HL-60 (cell line): Measurements from ENCODE around the gene KCNT1.

ENCODE experiments used
- CTCF ChIP-seq: IDR thresholded peaks from one replicate; pipeline ENCODE4 v1.5.1; 2011; ENCODE audit warnings: low read length, control low read depth, inconsistent platforms; ENCODE audit not compliant: insufficient read depth
- GABPA ChIP-seq: IDR thresholded peaks from 2 replicates; pipeline ENCODE4 v1.6.1; 2012; ENCODE audit warnings: low read depth
- POLR2AphosphoS5 ChIP-seq: IDR thresholded peaks from 2 replicates; pipeline ENCODE4 v1.6.1; 2012; ENCODE audit warnings: low read depth
- REST ChIP-seq: IDR thresholded peaks from 2 replicates; pipeline ENCODE4 v1.6.1; 2012; ENCODE audit warnings: low read depth; ENCODE audit not compliant: insufficient replicate concordance
- SPI1 ChIP-seq: IDR thresholded peaks from 2 replicates; pipeline ENCODE4 v1.6.1; 2012; ENCODE audit warnings: low read depth, mild to moderate bottlenecking, borderline replicate concordance

DNA sequence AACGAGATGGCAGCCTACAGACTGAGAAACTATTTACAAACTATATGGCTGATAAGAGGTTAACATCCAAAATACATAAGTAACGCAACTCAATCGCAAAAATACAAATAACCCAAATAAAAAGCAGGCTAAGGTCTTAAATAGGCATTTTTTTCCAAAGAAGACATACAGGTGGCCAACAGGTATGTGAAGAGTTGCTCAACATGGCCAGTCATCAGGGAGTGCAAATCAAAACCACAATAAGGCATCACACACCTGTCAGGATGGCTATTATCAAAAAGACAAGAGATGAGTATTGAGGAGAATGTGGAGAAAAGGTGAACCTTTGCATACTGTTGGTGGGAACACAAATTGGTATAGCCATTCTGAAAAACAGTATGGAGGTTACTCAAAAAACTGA lies 131.9 kb downstream of the KCNT1 start:
- no peak for TF ChIP-seq CTCF
- no peak for TF ChIP-seq REST
- no peak for TF ChIP-seq POLR2AphosphoS5
- no peak for TF ChIP-seq GABPA
- no peak for TF ChIP-seq SPI1
